Mesenchymal stem cell (in vitro differentiated cells and primary cell): ENCODE measurements around the gene OPRL1.

ENCODE experiments used
- DNase-seq: peaks from one replicate; pipeline ENCODE4 v3.0.0-alpha.2; 2013
- H2AFZ ChIP-seq: one replicate; pipeline ENCODE4 v1.6.1; 2013; ENCODE audit warnings: low read depth, mild to moderate bottlenecking, control low read depth, inconsistent platforms, low read length, moderate library complexity
- H2AK5ac ChIP-seq: 2 replicates; pipeline ENCODE4 v1.6.1; 2013; ENCODE audit warnings: low read length, moderate library complexity, mild to moderate bottlenecking, inconsistent platforms; ENCODE audit not compliant: severe bottlenecking
- H2BK120ac ChIP-seq: one replicate; pipeline ENCODE4 v1.6.1; 2013; ENCODE audit warnings: low read depth, mild to moderate bottlenecking, inconsistent platforms, low read length, moderate library complexity
- H2BK12ac ChIP-seq, 2 experiments: one replicate each; pipeline ENCODE4 v1.6.1; 2013; ENCODE audit warnings: inconsistent platforms in 2 of 2, low read length in 2 of 2, mild to moderate bottlenecking in 2 of 2, moderate library complexity in 2 of 2, control low read depth in 1 of 2
- H2BK15ac ChIP-seq: one replicate; pipeline ENCODE4 v1.6.1; 2013; ENCODE audit warnings: mild to moderate bottlenecking, low read depth, inconsistent platforms; ENCODE audit not compliant: poor library complexity, severe bottlenecking
- H2BK5ac ChIP-seq: 2 replicates; pipeline ENCODE4 v1.6.1; 2013; ENCODE audit warnings: low read depth, mild to moderate bottlenecking, low read length, control low read depth, inconsistent platforms; ENCODE audit not compliant: poor library complexity, severe bottlenecking
- H3K14ac ChIP-seq, 2 experiments: one replicate each; pipeline ENCODE4 v1.6.1; 2013; ENCODE audit warnings: inconsistent platforms in 2 of 2, low read length in 2 of 2, control low read depth in 1 of 2, mild to moderate bottlenecking in 1 of 2, moderate library complexity in 1 of 2
- H3K18ac ChIP-seq, 2 experiments: one replicate each; pipeline ENCODE4 v1.6.1; 2013; ENCODE audit warnings: inconsistent platforms in 2 of 2, low read length in 2 of 2, control low read depth in 1 of 2, low read depth in 1 of 2, mild to moderate bottlenecking in 1 of 2
- H3K23ac ChIP-seq, 2 experiments: one replicate each; pipeline ENCODE4 v1.6.1; 2013; ENCODE audit warnings: inconsistent platforms in 2 of 2, low read length in 2 of 2, mild to moderate bottlenecking in 2 of 2, moderate library complexity in 2 of 2, control low read depth in 1 of 2
- H3K27ac ChIP-seq: 2 replicates; pipeline ENCODE4 v1.5.1; 2013; ENCODE audit warnings: mild to moderate bottlenecking, moderate library complexity, low read length, control low read depth, inconsistent platforms; ENCODE audit not compliant: poor library complexity, severe bottlenecking
- H3K27me3 ChIP-seq, 2 experiments: 2 replicates each; pipeline versions ENCODE4 v1.6.1 to v1.7.0; 2013; ENCODE audit warnings: low read length in 2 of 2, mild to moderate bottlenecking in 2 of 2, moderate library complexity in 2 of 2, control low read depth in 1 of 2, inconsistent platforms in 1 of 2; ENCODE audit not compliant: control insufficient read depth in 1 of 2, insufficient read depth in 1 of 2
- H3K36me3 ChIP-seq, 2 experiments: 2 replicates each; pipeline versions ENCODE4 v1.6.1 to v1.7.0; 2013; ENCODE audit warnings: low read length in 2 of 2, control low read depth in 1 of 2, inconsistent platforms in 1 of 2, low read depth in 1 of 2, mild to moderate bottlenecking in 1 of 2; ENCODE audit not compliant: insufficient read depth in 2 of 2, control insufficient read depth in 1 of 2
- H3K4ac ChIP-seq, 2 experiments: one replicate each; pipeline ENCODE4 v1.6.1; 2013; ENCODE audit warnings: inconsistent platforms in 2 of 2, low read length in 2 of 2, mild to moderate bottlenecking in 2 of 2, moderate library complexity in 2 of 2, control low read depth in 1 of 2, low read depth in 1 of 2
- H3K4me1 ChIP-seq: 2 replicates; pipeline ENCODE4 v1.6.1; 2013; ENCODE audit warnings: low read depth, low read length, control low read depth; ENCODE audit not compliant: control insufficient read depth, insufficient read depth
- H3K4me2 ChIP-seq: 2 replicates; pipeline ENCODE4 v1.6.1; 2013; ENCODE audit warnings: low read length, mild to moderate bottlenecking, inconsistent platforms; ENCODE audit not compliant: poor library complexity, severe bottlenecking
- H3K4me3 ChIP-seq, 2 experiments: 2 replicates each; pipeline versions ENCODE4 v1.5.1 to v1.7.0; 2013; ENCODE audit warnings: low read length in 2 of 2, mild to moderate bottlenecking in 2 of 2, control low read depth in 1 of 2, low read depth in 1 of 2; ENCODE audit not compliant: insufficient read depth in 1 of 2
- H3K79me1 ChIP-seq: replicated peaks from 2 replicates; pipeline ENCODE4 v1.6.1; 2013; ENCODE audit warnings: mild to moderate bottlenecking, control low read depth, low read length, inconsistent platforms; ENCODE audit not compliant: poor library complexity, severe bottlenecking
- H3K9ac ChIP-seq: 2 replicates; pipeline ENCODE4 v1.7.0; 2013; ENCODE audit warnings: mild to moderate bottlenecking, low read length, moderate library complexity
- H3K9me3 ChIP-seq: 2 replicates; pipeline ENCODE4 v1.7.0; 2013; ENCODE audit warnings: mild to moderate bottlenecking, low read length; ENCODE audit not compliant: control insufficient read depth
- H4K8ac ChIP-seq: one replicate; pipeline ENCODE4 v1.6.1; 2013; ENCODE audit warnings: inconsistent platforms, mild to moderate bottlenecking, low read length, moderate library complexity
- H4K91ac ChIP-seq: one replicate; pipeline ENCODE4 v1.6.1; 2013; ENCODE audit warnings: mild to moderate bottlenecking, low read length, inconsistent platforms
- WGBS: methylation state at CpG from one replicate; pipeline ENCODE4 v1.1.7; 2013; ENCODE audit warnings: mixed read lengths; 5-methylcytosine and 5-hydroxymethylcytosine counted together

OPRL1 gene

GRCh38 chr20:64082126-64082731 is 2.3 kb downstream of the OPRL1 start:
- Histone ChIP-seq H2AK5ac (peak overlapping the region; percentile 33), H4K8ac (peak overlapping the region; percentile 31), H2BK5ac (no peak overlapping the region), H3K4me3 (no peak overlapping the region), H3K9me3 (no peaks in the 10 kb centered on the region), H3K18ac (peak overlapping the region in 1 of 2 experiments; percentile 37), H3K4me1 (peaks cover 50% of the 10 kb centered on the region), H3K14ac (no peak overlapping the region), H3K36me3 (no peaks in the 10 kb centered on the region), H3K9ac (no peak overlapping the region), H2BK15ac (peak overlapping the region; percentile 34), H3K23ac (no peak overlapping the region), H2BK120ac (no peak overlapping the region), H3K4ac (no peak overlapping the region), H3K4me2 (no peak overlapping the region), H3K27ac (no peak overlapping the region), H2BK12ac (no peak overlapping the region), H2AFZ (no peak overlapping the region), H3K27me3 (peaks cover 28 to 47% of the 10 kb centered on the region in 2 experiments), H4K91ac (peak overlapping the region; percentile 48), H3K79me1 (peaks cover 18% of the 10 kb centered on the region)
- no peak for DNase-seq
- WGBS, result 11% methylated on average over 11 of the region's 13 CpGs

GRCh38 chr20:64082820-64083377 is 3.0 kb downstream of the OPRL1 start:
- no peak overlapping the region for H2AFZ ChIP-seq
- no peak overlapping the region for H2AK5ac ChIP-seq
- no peak for DNase-seq
- H3K79me1 ChIP-seq, result peaks cover 11% of the 10 kb centered on the region
- peaks cover 44% of the 10 kb centered on the region for H3K4me1 ChIP-seq
- no peak overlapping the region for H3K14ac ChIP-seq
- H3K9ac ChIP-seq, result no peak overlapping the region
- no peak overlapping the region for H4K91ac ChIP-seq
- H4K8ac ChIP-seq, result peak overlapping the region; percentile 47
- no peak overlapping the region for H3K23ac ChIP-seq
- no peaks in the 10 kb centered on the region for H3K36me3 ChIP-seq
- no peak overlapping the region for H2BK15ac ChIP-seq
- H3K18ac ChIP-seq, result no peak overlapping the region
- no peak overlapping the region for H2BK120ac ChIP-seq
- peak overlapping the region in 1 of 2 experiments; percentile 44 for H3K4me3 ChIP-seq
- peak overlapping the region; percentile 91 for H3K4me2 ChIP-seq
- 22% methylated on average over 13 of the region's 13 CpGs for WGBS
- no peaks in the 10 kb centered on the region for H3K9me3 ChIP-seq
- peak overlapping the region; percentile 46 for H2BK5ac ChIP-seq
- peaks cover 33 to 51% of the 10 kb centered on the region in 2 experiments for H3K27me3 ChIP-seq
- H3K4ac ChIP-seq, result no peak overlapping the region
- no peak overlapping the region for H3K27ac ChIP-seq
- H2BK12ac ChIP-seq, result no peak overlapping the region

GRCh38 chr20:64083378-64083803 is 3.5 kb downstream of the OPRL1 start:
- H3K27me3 ChIP-seq, result peaks cover 37 to 55% of the 10 kb centered on the region in 2 experiments
- H3K14ac ChIP-seq, result no peak overlapping the region
- H3K4ac ChIP-seq, result no peak overlapping the region
- no peak overlapping the region for H2BK15ac ChIP-seq
- H3K79me1 ChIP-seq, result peaks cover 6% of the 10 kb centered on the region
- H3K4me1 ChIP-seq, result peaks cover 39% of the 10 kb centered on the region
- peak overlapping the region; percentile 61 to 72 for H3K4me3 ChIP-seq
- no peaks in the 10 kb centered on the region for H3K9me3 ChIP-seq
- no peak overlapping the region for H3K9ac ChIP-seq
- peak overlapping the region; percentile 91 for H3K4me2 ChIP-seq
- H2BK12ac ChIP-seq, result no peak overlapping the region
- H2BK5ac ChIP-seq, result peak overlapping the region; percentile 46
- no peak overlapping the region for H4K91ac ChIP-seq
- no peak overlapping the region for H2BK120ac ChIP-seq
- no peak overlapping the region for H4K8ac ChIP-seq
- H2AK5ac ChIP-seq, result no peak overlapping the region
- H2AFZ ChIP-seq, result peak overlapping the region; percentile 54
- no peaks in the 10 kb centered on the region for H3K36me3 ChIP-seq
- no peak overlapping the region for H3K23ac ChIP-seq
- H3K18ac ChIP-seq, result peak overlapping the region; percentile 55 to 71
- no peak overlapping the region for H3K27ac ChIP-seq
- 5% methylated on average over 31 of the region's 52 CpGs for WGBS
- peak; percentile 80 for DNase-seq

- Histone ChIP-seq H4K8ac (peak within 1 kb of the TSS; percentile 82), H2BK15ac (no peak within 1 kb of the TSS), H3K4me2 (peak within 1 kb of the TSS; percentile 91), H2AFZ (peak within 1 kb of the TSS; percentile 54), H3K4ac (no peak within 1 kb of the TSS), H3K4me1 (peaks cover 34% of the 10 kb centered on the region), H3K14ac (no peak within 1 kb of the TSS), H3K36me3 (no peaks in the 10 kb centered on the region), H3K79me1 (peaks cover 2% of the 10 kb centered on the region), H3K27me3 (peaks cover 44 to 62% of the 10 kb centered on the region in 2 experiments), H3K23ac (peak within 1 kb of the TSS in 1 of 2 experiments; percentile 2), H3K9ac (no peak within 1 kb of the TSS), H4K91ac (no peak within 1 kb of the TSS), H3K27ac (no peak within 1 kb of the TSS), H2AK5ac (no peak within 1 kb of the TSS), H2BK5ac (peak within 1 kb of the TSS; percentile 46), H2BK12ac (peak within 1 kb of the TSS in 1 of 2 experiments; percentile 6), H2BK120ac (no peak within 1 kb of the TSS), H3K4me3 (peak within 1 kb of the TSS; percentile 61 to 72), H3K9me3 (no peaks in the 10 kb centered on the region), H3K18ac (peak within 1 kb of the TSS; percentile 55 to 71)
- no peak for DNase-seq
- 6% methylated on average over 72 of the region's 86 CpGs for WGBS
Observed at GRCh38 chr20:64083804-64084684, 4.2 kb downstream of the OPRL1 start, which contains the start of gene LKAAEAR1. Gene LKAAEAR1, minus strand, starts transcription at chr20:64084398. Its CDS starts 179 bp downstream, at chr20:64084219.
